ENCODE measurements around the gene PARS2.

- no peak for TF ChIP-seq CTCF (IDR thresholded peaks at IDR 0.05)
- no peak for TF ChIP-seq POLR2AphosphoS5 (IDR thresholded peaks at IDR 0.05)
- no peak for TF ChIP-seq POLR2A (IDR thresholded peaks at IDR 0.05)
Observed at GRCh38 chr1:54745274-54745673, 19.0 kb downstream of the PARS2 start.

Data from breast epithelium (tissue), 3 donors.